ENCODE measurements around the gene RPS2.

DNA sequence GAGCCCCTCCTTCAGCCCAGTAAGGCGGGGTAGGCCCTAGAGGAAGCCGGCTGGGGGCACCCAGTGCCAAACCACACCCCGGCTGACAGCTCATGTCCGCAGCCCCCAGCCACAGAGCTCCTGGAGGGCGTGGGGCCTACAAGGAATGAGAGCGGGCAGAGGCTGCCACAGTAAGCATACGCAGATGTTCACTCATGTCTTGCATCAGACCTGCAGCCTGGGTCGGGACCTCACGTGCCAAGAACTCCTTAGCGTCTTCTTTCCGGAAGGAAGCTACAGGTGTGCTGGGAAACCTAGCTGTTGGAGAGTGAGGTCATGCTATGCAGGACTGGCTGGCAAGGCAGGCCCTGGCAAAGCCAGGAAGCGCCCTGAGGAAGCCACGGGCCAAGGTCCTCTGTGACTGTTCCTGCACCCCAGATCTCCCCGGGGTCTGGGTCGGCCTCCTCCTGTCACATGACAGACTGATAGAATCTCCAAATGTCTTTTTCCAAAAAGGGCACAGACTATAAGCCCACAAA lies 43.4 kb upstream of the RPS2 start:
- TF ChIP-seq, protein P1, sequence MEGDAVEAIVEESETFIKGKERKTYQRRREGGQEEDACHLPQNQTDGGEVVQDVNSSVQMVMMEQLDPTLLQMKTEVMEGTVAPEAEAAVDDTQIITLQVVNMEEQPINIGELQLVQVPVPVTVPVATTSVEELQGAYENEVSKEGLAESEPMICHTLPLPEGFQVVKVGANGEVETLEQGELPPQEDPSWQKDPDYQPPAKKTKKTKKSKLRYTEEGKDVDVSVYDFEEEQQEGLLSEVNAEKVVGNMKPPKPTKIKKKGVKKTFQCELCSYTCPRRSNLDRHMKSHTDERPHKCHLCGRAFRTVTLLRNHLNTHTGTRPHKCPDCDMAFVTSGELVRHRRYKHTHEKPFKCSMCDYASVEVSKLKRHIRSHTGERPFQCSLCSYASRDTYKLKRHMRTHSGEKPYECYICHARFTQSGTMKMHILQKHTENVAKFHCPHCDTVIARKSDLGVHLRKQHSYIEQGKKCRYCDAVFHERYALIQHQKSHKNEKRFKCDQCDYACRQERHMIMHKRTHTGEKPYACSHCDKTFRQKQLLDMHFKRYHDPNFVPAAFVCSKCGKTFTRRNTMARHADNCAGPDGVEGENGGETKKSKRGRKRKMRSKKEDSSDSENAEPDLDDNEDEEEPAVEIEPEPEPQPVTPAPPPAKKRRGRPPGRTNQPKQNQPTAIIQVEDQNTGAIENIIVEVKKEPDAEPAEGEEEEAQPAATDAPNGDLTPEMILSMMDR (IDR thresholded peaks at IDR 0.05): no peak
- TF ChIP-seq POLR2A (IDR thresholded peaks at IDR 0.05): no peak
